Esophagus squamous epithelium (tissue), 4 donors: ENCODE results near the gene AAR2.

ENCODE experiments used
- CTCF ChIP-seq, 6 experiments: fragments of 450-650 bp in 4 of 6; fragments of 200-600 bp in 2 of 6; sonication (generic) in 2 of 6; IDR thresholded peaks; one replicate each; pipeline ENCODE4 v1.5.1; 2016 to 2019; ENCODE audit warnings: antibody characterized with exemption in 6 of 6, mild to moderate bottlenecking in 4 of 6, moderate library complexity in 4 of 6
- POLR2A ChIP-seq, 4 donors: fragments of 450-650 bp; IDR thresholded peaks; one replicate each; pipeline ENCODE4 v1.6.1; 2017; ENCODE audit warnings: antibody characterized with exemption in 4 of 4, mild to moderate bottlenecking in 4 of 4, moderate library complexity in 3 of 4

GRCh38 chr20:36200451-36200850, 35.8 kb upstream of the AAR2 start:
- TF ChIP-seq CTCF (IDR thresholded peaks at IDR 0.05) (no peak), POLR2A (IDR thresholded peaks at IDR 0.05) (no peak)
